HG02884 (cell line): ENCODE results near the gene OGFRL1.

Experiments used
- ATAC-seq: cut with Tn5 transposase; IDR thresholded peaks from one replicate; pipeline ENCODE4 v1.9.1; 2021; ENCODE audit warnings: mild to moderate bottlenecking, moderate library complexity; ENCODE audit not compliant: unreplicated experiment

OGFRL1 gene

DNA sequence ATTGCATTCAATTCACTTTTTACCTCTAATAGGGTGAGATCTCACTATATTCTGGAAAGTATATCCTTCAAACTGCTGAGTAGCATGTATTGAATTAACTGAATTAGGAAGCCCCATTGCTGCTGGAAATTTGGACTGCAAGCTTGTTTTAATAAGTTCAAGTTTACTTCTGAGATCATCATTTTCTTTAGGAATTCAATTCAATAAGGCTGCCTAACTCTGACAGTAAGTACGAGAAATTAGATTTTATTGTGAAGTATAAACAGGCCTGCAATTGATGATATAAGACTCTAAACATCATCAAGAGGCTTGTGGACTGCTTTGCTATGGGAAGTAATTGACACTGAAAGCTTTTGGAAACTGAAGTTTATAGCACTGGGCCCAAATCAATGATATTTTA is 44.4 kb downstream of the OGFRL1 start:
- no peak for ATAC-seq

- no peak for ATAC-seq
Measured at GRCh38 chr6:71333697-71334096, 45.1 kb downstream of the OGFRL1 start.

GRCh38 chr6:71334768-71335167 is 46.2 kb downstream of the OGFRL1 start:
- ATAC-seq = no peak

- no peak for ATAC-seq
Measured at GRCh38 chr6:71335544-71335943, 46.9 kb downstream of the OGFRL1 start.

DNA sequence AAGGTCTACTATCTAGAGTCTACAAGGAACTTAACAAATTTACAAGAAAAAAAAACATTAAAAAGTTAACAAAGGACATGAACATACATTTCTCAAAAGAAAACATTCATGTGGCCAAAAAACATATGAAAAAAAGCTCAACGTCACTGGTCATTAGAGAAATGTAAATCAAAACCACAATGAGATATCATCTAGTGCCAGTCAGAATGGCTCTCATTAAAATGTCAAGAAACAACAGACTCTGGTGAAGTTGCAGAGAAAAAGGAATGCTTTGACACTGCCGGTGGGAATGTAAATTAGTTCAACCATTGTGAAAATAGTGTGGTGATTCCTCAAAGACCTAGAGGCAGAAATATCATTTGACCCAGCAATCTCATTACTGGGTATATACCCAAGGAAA is 48.3 kb downstream of the OGFRL1 start:
- no peak for ATAC-seq

- no peak for ATAC-seq
Measured at GRCh38 chr6:71338540-71339316, 50.1 kb downstream of the OGFRL1 start.

DNA sequence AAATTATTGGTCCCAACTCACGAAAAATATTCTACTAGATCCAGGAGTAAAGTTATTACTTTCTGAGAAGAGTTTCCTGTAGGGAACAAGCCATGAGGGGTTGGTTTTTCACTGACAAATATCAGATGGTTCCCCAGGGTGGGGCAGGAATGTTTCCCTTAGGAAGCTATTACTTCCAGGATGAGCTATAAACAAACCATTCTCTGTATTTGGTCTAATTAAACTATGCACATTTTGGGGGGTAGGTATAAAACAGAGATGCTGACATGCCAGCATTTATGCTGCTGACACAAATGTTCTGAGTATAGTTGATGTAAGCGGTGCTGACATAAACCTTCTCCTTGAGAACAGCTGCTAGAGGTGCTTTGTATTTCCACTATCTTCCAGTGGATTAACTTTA is 54.2 kb downstream of the OGFRL1 start:
- no peak for ATAC-seq

- no peak for ATAC-seq
Measured at GRCh38 chr6:71345476-71346333, 57.1 kb downstream of the OGFRL1 start.

- no peak for ATAC-seq
Measured at GRCh38 chr6:71346334-71346694, 57.7 kb downstream of the OGFRL1 start.

- no peak for ATAC-seq
Measured at GRCh38 chr6:71347119-71347518, 58.5 kb downstream of the OGFRL1 start.

GRCh38 chr6:71349395-71349794 is 60.8 kb downstream of the OGFRL1 start:
- no peak for ATAC-seq

DNA sequence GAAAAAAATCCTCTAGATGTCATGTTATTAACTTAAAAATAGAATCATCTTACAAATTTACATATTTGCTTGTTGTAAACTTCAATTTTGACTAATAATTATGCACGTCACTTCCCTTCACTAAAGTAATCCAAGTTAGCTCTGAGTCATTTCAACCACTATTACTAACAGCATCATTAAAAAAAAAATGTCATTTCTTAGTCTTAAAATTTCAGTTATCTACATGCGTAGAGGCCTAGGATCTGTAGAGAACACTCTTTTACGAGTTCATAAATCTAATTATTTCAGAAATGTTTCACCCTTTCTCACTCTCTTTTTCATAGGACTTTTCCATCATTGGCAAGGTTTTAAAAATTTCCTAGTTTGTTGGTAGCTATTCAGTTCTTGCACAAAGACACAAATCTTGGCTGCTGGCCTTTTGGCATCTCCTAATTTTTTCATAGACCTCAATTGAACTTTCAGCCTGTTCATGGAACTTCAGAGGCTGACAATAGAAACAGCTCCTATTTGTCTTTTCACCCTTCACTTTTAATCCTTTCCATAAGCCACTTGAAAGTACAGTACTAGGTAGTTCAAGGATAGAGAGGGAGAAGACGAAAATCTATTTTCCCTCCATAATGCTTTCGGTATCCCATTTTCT is 61.5 kb downstream of the OGFRL1 start:
- ATAC-seq = no peak

DNA sequence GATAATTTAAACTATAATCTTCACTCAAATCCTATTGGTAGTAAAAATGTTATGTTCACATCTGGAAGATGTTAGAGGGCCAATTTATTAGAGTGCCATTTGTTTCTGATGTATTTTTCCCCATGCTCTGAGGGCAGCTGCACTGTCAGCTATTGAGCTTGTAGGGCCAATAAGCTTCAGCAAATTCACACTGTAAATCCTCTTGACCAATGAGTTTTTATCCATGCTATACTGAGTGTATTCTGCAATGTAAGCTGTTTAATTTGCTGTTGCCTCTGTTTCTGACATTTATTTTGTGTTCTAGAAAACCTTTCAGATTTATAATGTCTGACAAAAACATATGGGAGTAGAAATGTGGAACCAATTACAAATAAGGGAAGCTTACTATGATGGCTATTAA is 62.6 kb downstream of the OGFRL1 start:
- no peak for ATAC-seq
